ENCODE data around the gene RGS17. TPM values are rescaled to one million over a fixed set of nuclear protein-coding genes. Genes with fewer than 3 reads are reported as not detected.

The RGS17 gene
- total and polyA plus RNA-seq, 2 of the 13 experiments (the other 11 are each of a cell fraction or from before 2014, with no cell fraction given): 0.04 TPM; not detected in 1

DNA sequence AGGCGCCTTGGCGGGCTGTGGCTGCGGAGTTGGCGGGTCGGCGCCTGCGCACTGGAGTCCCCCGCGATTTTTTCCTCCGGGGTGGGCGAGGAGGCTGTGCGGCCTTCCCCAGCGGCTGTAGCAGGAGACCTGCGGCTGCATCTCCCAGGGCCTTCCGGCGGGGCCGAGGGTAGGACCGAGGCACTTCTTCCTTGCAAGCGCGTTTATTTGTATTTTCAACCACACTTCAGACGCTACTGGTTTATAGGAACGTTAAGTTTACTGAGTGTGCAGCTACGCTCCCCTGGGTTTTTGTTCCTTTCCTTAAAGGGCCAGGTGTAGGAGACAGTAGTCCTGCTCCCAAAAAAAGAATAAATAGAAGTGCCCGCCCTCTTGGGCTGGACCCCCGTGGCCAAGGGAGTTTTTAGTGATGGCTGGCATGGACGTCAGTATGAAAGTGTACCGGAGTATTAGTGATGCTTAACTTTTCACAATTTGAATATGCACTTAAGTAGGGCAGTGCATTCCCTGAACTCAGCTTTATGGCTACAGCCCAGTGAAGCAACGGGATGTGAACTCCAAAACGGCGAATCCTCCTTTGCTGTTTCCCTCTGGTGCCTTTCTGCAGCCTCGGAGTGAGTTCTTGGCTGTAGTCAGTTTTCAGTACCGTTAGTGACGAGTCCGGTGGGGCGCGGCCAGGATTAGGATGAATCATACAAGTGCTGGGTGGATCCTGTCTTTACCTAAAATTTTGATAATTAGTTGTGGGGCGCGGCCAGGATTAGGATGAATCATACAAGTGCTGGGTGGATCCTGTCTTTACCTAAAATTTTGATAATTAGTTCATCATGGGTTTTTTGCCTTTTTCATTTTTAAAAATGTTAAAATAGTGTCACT lies 147.2 kb downstream of the RGS17 start (continued):
- no peak for TF ChIP-seq SOX13 (IDR thresholded peaks at IDR 0.05)
- no peak for TF ChIP-seq SOX13 (CRISPR knock-in tag; conservative IDR thresholded peaks at IDR 0.05 in 1 of 2, IDR thresholded peaks at IDR 0.05 in 1 of 2)
- no peak for TF ChIP-seq ZNF24 (IDR thresholded peaks at IDR 0.05)
- no peak; the same call in 1 of the 2 replicates for TF ChIP-seq ZNF629 (CRISPR knock-in tag; conservative IDR thresholded peaks at IDR 0.05)
- TF ChIP-seq ZNF549 (CRISPR knock-in tag; IDR thresholded peaks at IDR 0.05): no peak
- TF ChIP-seq, protein P1, sequence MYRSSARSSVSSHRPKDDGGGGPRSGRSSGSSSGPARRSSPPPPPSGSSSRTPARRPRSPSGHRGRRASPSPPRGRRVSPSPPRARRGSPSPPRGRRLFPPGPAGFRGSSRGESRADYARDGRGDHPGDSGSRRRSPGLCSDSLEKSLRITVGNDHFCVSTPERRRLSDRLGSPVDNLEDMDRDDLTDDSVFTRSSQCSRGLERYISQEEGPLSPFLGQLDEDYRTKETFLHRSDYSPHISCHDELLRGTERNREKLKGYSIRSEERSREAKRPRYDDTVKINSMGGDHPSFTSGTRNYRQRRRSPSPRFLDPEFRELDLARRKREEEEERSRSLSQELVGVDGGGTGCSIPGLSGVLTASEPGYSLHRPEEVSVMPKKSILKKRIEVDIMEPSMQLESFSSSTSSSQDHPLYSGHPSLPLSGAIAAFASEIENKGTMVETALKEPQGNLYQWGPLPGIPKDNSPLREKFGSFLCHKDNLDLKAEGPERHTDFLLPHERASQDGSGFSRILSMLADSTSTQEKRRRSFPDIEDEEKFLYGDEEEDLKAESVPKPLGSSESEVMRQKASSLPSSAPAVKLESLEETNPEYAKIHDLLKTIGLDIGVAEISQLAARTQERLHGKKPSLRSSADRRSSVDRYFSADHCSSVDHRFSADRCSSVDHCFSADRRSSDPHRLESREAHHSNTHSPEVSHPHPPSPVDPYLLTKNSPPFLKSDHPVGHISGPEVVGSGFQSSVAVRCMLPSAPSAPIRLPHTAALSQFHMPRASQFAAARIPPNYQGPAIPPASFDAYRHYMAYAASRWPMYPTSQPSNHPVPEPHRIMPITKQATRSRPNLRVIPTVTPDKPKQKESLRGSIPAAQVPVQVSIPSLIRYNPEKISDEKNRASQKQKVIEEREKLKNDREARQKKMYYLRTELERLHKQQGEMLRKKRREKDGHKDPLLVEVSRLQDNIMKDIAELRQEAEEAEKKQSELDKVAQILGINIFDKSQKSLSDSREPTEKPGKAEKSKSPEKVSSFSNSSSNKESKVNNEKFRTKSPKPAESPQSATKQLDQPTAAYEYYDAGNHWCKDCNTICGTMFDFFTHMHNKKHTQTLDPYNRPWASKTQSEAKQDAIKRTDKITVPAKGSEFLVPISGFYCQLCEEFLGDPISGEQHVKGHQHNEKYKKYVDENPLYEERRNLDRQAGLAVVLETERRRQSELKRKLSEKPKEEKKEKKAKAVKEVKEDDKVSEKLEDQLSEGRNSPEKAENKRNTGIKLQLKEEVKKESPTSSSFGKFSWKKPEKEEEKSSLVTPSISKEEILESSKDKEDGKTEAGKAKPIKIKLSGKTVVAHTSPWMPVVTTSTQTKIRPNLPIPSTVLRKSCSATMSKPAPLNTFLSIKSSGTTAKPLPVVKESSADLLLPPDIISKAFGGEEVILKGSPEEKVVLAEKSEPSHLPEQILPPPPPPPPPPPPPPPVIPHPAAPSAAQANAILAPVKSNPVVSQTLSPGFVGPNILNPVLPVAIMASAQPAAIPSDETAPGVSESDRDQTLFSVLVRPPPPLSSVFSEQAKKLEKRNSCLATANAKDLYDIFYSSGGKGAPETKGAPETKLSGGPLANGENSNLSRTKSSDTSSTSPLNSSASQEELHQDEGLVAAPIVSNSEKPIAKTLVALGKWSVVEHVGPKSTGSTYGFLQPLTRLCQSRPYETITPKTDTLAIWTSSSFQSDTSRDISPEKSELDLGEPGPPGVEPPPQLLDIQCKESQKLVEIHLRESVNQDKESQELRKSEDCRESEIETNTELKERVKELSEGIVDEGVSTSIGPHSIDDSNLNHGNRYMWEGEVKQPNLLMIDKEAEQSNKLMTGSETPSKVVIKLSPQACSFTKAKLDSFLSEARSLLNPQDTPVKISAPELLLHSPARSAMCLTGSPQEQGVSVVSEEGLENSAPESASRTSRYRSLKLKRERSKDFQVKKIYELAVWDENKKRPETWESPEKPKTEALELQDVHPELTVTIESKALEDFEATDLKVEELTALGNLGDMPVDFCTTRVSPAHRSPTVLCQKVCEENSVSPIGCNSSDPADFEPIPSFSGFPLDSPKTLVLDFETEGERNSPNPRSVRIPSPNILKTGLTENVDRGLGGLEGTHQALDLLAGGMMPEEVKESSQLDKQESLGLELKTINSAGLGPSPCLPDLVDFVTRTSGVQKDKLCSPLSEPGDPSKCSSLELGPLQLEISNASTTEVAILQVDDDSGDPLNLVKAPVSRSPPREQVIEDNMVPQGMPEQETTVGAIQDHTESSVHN (CRISPR knock-in tag; IDR thresholded peaks at IDR 0.05): no peak
- TF ChIP-seq, protein P2, sequence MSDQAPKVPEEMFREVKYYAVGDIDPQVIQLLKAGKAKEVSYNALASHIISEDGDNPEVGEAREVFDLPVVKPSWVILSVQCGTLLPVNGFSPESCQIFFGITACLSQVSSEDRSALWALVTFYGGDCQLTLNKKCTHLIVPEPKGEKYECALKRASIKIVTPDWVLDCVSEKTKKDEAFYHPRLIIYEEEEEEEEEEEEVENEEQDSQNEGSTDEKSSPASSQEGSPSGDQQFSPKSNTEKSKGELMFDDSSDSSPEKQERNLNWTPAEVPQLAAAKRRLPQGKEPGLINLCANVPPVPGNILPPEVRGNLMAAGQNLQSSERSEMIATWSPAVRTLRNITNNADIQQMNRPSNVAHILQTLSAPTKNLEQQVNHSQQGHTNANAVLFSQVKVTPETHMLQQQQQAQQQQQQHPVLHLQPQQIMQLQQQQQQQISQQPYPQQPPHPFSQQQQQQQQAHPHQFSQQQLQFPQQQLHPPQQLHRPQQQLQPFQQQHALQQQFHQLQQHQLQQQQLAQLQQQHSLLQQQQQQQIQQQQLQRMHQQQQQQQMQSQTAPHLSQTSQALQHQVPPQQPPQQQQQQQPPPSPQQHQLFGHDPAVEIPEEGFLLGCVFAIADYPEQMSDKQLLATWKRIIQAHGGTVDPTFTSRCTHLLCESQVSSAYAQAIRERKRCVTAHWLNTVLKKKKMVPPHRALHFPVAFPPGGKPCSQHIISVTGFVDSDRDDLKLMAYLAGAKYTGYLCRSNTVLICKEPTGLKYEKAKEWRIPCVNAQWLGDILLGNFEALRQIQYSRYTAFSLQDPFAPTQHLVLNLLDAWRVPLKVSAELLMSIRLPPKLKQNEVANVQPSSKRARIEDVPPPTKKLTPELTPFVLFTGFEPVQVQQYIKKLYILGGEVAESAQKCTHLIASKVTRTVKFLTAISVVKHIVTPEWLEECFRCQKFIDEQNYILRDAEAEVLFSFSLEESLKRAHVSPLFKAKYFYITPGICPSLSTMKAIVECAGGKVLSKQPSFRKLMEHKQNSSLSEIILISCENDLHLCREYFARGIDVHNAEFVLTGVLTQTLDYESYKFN (CRISPR knock-in tag; conservative IDR thresholded peaks at IDR 0.05): peak; percentile 18; the same call in 1 of the 2 replicates
- 0 out of 2 replicates have a peak, but pooled peaks have one; percentile 20 for TF ChIP-seq KAT7 (CRISPR knock-in tag; IDR thresholded peaks at IDR 0.05; ENCODE audit: borderline replicate concordance)
- no peak for TF ChIP-seq SUZ12 (IDR thresholded peaks at IDR 0.05; ENCODE audit: low read depth, low read length)
- no peak for TF ChIP-seq ZNF468 (CRISPR knock-in tag; IDR thresholded peaks at IDR 0.05)
- TF ChIP-seq NFYB (CRISPR knock-in tag; IDR thresholded peaks at IDR 0.05): no peak
- TF ChIP-seq FOXO1 (CRISPR knock-in tag; IDR thresholded peaks at IDR 0.05): no peak; the same call in 1 of the 2 replicates
- peak; percentile 50 for TF ChIP-seq POLR2AphosphoS5 (IDR thresholded peaks at IDR 0.05; ENCODE audit: low read depth, low read length)
- TF ChIP-seq ZBTB26 (CRISPR knock-in tag; IDR thresholded peaks at IDR 0.05; ENCODE audit: borderline replicate concordance): no peak; the same call in 1 of the 2 replicates
- no peak for TF ChIP-seq KDM4B (CRISPR knock-in tag; IDR thresholded peaks at IDR 0.05)
- no peak for TF ChIP-seq KDM6A (CRISPR knock-in tag; IDR thresholded peaks at IDR 0.05; ENCODE audit: low read depth)
- peak; percentile 87 for TF ChIP-seq DR1 (CRISPR knock-in tag; IDR thresholded peaks at IDR 0.05)
